ENCODE data around the gene DMRT1. TPM values are rescaled to one million over a fixed set of nuclear protein-coding genes. Genes with fewer than 3 reads are reported as not detected.
A peak's percentile ranks its signal among the peaks of the same experiment; 100 is the strongest.

DMRT1 gene
- total and polyA plus RNA-seq, 3 donors from 2014 or later = 54.4 to 128 (median 93.4) TPM

GRCh38 chr9:893843-894420 lies 52.4 kb downstream of the DMRT1 start:
- Histone ChIP-seq H3K9me3 (no peaks in the 10 kb centered on the region), H3K27me3 (no peaks in the 10 kb centered on the region), H3K36me3 (ENCODE audit: low read depth, missing control alignments) (no peaks in the 10 kb centered on the region), H3K27ac (no peak overlapping the region), H3K4me1 (peaks cover 19% of the 10 kb centered on the region), H3K4me3 (no peak overlapping the region)
- intact Hi-C loops (cut with DNase I; ENCODE audit: low total_unique reads) = no loop called here
- peak; percentile 73 for DNase-seq
- WGBS, 2 donors = 35 to 37% methylated on average over 9 of the region's 9 CpGs
- TF ChIP-seq POLR2A (IDR thresholded peaks at IDR 0.05) (no peak), CTCF (IDR thresholded peaks at IDR 0.05) (peak; percentile 60 to 85 (median 75))

- intact Hi-C loops (cut with DNase I; ENCODE audit: low total_unique reads) = no loop called here
- Histone ChIP-seq H3K4me3 (no peak overlapping the region), H3K9me3 (no peaks in the 10 kb centered on the region), H3K36me3 (ENCODE audit: low read depth, missing control alignments) (no peaks in the 10 kb centered on the region), H3K27ac (no peak overlapping the region), H3K4me1 (no peaks in the 10 kb centered on the region), H3K27me3 (no peaks in the 10 kb centered on the region)
- WGBS, 2 donors = 38 to 43% methylated on average over 12 of the region's 12 CpGs
- no peak for DNase-seq
- no peak for TF ChIP-seq CTCF (IDR thresholded peaks at IDR 0.05)
- no peak for TF ChIP-seq POLR2A (IDR thresholded peaks at IDR 0.05)
These were observed 58.1 kb downstream of the DMRT1 start for GRCh38 chr9:899440-900184.

GRCh38 chr9:903886-904285 lies 62.4 kb downstream of the DMRT1 start:
- Histone ChIP-seq H3K27me3 (no peaks in the 10 kb centered on the region), H3K36me3 (ENCODE audit: low read depth, missing control alignments) (no peaks in the 10 kb centered on the region), H3K4me3 (no peak overlapping the region), H3K9me3 (no peaks in the 10 kb centered on the region), H3K27ac (no peak overlapping the region), H3K4me1 (no peaks in the 10 kb centered on the region)
- intact Hi-C loops (cut with DNase I; ENCODE audit: low total_unique reads) = no loop called here
- 66 to 72% methylated on average over 3 of the region's 3 CpGs for WGBS, 2 donors
- DNase-seq = no peak
- TF ChIP-seq CTCF (IDR thresholded peaks at IDR 0.05) (no peak), POLR2A (IDR thresholded peaks at IDR 0.05) (no peak)

GRCh38 chr9:905906-906305 lies 64.4 kb downstream of the DMRT1 start:
- Histone ChIP-seq H3K4me3 (no peak overlapping the region), H3K36me3 (ENCODE audit: low read depth, missing control alignments) (no peaks in the 10 kb centered on the region), H3K27ac (no peak overlapping the region), H3K27me3 (no peaks in the 10 kb centered on the region), H3K9me3 (no peaks in the 10 kb centered on the region), H3K4me1 (no peaks in the 10 kb centered on the region)
- 69 to 75% methylated on average over 6 of the region's 6 CpGs for WGBS, 2 donors
- no peak for TF ChIP-seq POLR2A (IDR thresholded peaks at IDR 0.05)
- TF ChIP-seq CTCF (IDR thresholded peaks at IDR 0.05) = no peak
- no peak for DNase-seq
- intact Hi-C loops (cut with DNase I; ENCODE audit: low total_unique reads) = no loop called here
